H1 (cell line): ENCODE measurements around the gene IMPG2. TPM values are rescaled to one million over a fixed set of nuclear protein-coding genes. Genes with fewer than 3 reads are reported as not detected.

Source experiments
- CTCF ChIA-PET: fragments of 300-600 bp; sonication (Branson Sonifier 250); formaldehyde crosslinking; loops from one replicate; lab custom pipeline; 2021; ENCODE audit not compliant: partially characterized antibody; lab: Charles Lee
- POLR2A ChIA-PET: fragments of 300-600 bp; sonication (Branson Sonifier 250); formaldehyde crosslinking; loops from one replicate; lab custom pipeline; 2021; ENCODE audit warnings: inconsistent platforms; ENCODE audit not compliant: partially characterized antibody; lab: Charles Lee
- DNase-seq, 2 experiments: peaks; one replicate each; pipeline versions ENCODE4 v3.0.0 to v3.0.0-alpha.2; 2010 to 2022; ENCODE audit warnings: low spot score in 2 of 2, low read depth in 1 of 2, mixed read lengths in 1 of 2
- FAIRE-seq: peaks from 2 replicates; lab custom pipeline; 2011; peaks lifted over from hg19 to GRCh38; lab: Jason Lieb, UNC
- H2AFZ ChIP-seq: 2 replicates; pipeline ENCODE4 v1.8.1; 2012; ENCODE audit warnings: low read length, inconsistent platforms
- H2AK5ac ChIP-seq: 2 replicates; pipeline ENCODE4 v1.6.1; 2013; ENCODE audit warnings: low read depth, low read length
- H2BK120ac ChIP-seq: replicated peaks from 2 replicates; pipeline ENCODE3; 2013; ENCODE audit warnings: low read depth, low read length, inconsistent platforms
- H2BK12ac ChIP-seq: 2 replicates; pipeline ENCODE4 v1.6.1; 2013; ENCODE audit warnings: low read depth, low read length
- H2BK15ac ChIP-seq: 2 replicates; pipeline ENCODE4 v1.6.1; 2013; ENCODE audit warnings: low read length
- H2BK20ac ChIP-seq: 2 replicates; pipeline ENCODE4 v1.6.1; 2013; ENCODE audit warnings: low read length
- H2BK5ac ChIP-seq: 2 replicates; pipeline ENCODE4 v1.6.1; 2013; ENCODE audit warnings: low read depth, low read length
- H3K14ac ChIP-seq: 2 replicates; pipeline ENCODE4 v1.6.1; 2013; ENCODE audit warnings: inconsistent platforms; ENCODE audit not compliant: insufficient read length
- H3K18ac ChIP-seq: 2 replicates; pipeline ENCODE4 v1.6.1; 2013; ENCODE audit warnings: low read length; ENCODE audit errors: extremely low read depth
- H3K23ac ChIP-seq: 2 replicates; pipeline ENCODE4 v1.6.1; 2013; ENCODE audit warnings: inconsistent platforms; ENCODE audit not compliant: insufficient read length
- H3K23me2 ChIP-seq: 2 replicates; pipeline ENCODE4 v1.6.1; 2013; ENCODE audit warnings: low read depth, low read length
- H3K27ac ChIP-seq: 2 replicates; pipeline ENCODE4 v1.6.1; 2011; ENCODE audit warnings: low read depth, low read length, inconsistent platforms
- H3K27me3 ChIP-seq, 4 experiments: replicated peaks in 1 of 4; 1 replicate in 1 of 4; 2 replicates in 3 of 4; pipeline versions ENCODE4 v1.6.1 to v1.8.1; 2011 to 2013; ENCODE audit warnings: low read length in 3 of 4, mild to moderate bottlenecking in 3 of 4, inconsistent platforms in 2 of 4, mixed read lengths in 2 of 4, moderate library complexity in 1 of 4; ENCODE audit not compliant: control insufficient read depth in 3 of 4, insufficient read depth in 3 of 4; ENCODE audit errors: extremely low read depth in 1 of 4
- H3K36me3 ChIP-seq, 4 experiments: 2 replicates each; pipeline versions ENCODE4 v1.6.1 to v1.8.1; 2011 to 2013; ENCODE audit warnings: mild to moderate bottlenecking in 4 of 4, low read length in 3 of 4, moderate library complexity in 2 of 4, control low read depth in 1 of 4, inconsistent platforms in 1 of 4; ENCODE audit not compliant: insufficient read depth in 4 of 4, control insufficient read depth in 2 of 4
- H3K4ac ChIP-seq: replicated peaks from 2 replicates; pipeline ENCODE3; 2013; ENCODE audit warnings: low read length, low read depth, mixed read lengths, inconsistent platforms; ENCODE audit not compliant: insufficient read length
- H3K4me1 ChIP-seq, 4 experiments: replicated peaks in 1 of 4; 1 replicate in 1 of 4; 2 replicates in 3 of 4; pipeline versions ENCODE4 v1.6.1 to v1.8.1; 2011 to 2013; ENCODE audit warnings: low read length in 3 of 4, inconsistent platforms in 2 of 4, mixed read lengths in 1 of 4; ENCODE audit not compliant: insufficient read depth in 4 of 4, control insufficient read depth in 3 of 4
- H3K4me2 ChIP-seq, 2 experiments: 2 replicates each; pipeline versions ENCODE4 v1.6.1 to v1.8.1; 2011 to 2013; ENCODE audit warnings: low read depth in 2 of 2, low read length in 2 of 2, control low read depth in 1 of 2, inconsistent platforms in 1 of 2, mild to moderate bottlenecking in 1 of 2; ENCODE audit not compliant: insufficient read depth in 1 of 2
- H3K4me3 ChIP-seq, 4 experiments: fragments of 200-600, 300-600 bp in 1 of 4; sonication (generic), shearing (Covaris generic), sonication (Bioruptor Twin) in 1 of 4; 2 replicates each; pipeline versions ENCODE4 v1.5.1 to v1.8.1; 2011 to 2016; ENCODE audit warnings: low read length in 4 of 4, low read depth in 3 of 4, control low read depth in 2 of 4, inconsistent platforms in 2 of 4, mild to moderate bottlenecking in 2 of 4, mixed read lengths in 1 of 4, moderate library complexity in 1 of 4; ENCODE audit not compliant: insufficient read depth in 2 of 4; ENCODE audit errors: extremely low read depth in 1 of 4
- H3K56ac ChIP-seq: replicated peaks from 2 replicates; pipeline ENCODE3; 2013; ENCODE audit warnings: low read depth, mild to moderate bottlenecking, mixed read lengths, low read length, inconsistent platforms; ENCODE audit not compliant: insufficient read length
- H3K79me1 ChIP-seq: 2 replicates; pipeline ENCODE4 v1.6.1; 2013; ENCODE audit warnings: low read depth, low read length, control low read depth
- H3K79me2 ChIP-seq, 2 experiments: 2 replicates each; pipeline versions ENCODE4 v1.6.1 to v1.8.1; 2012 to 2013; ENCODE audit warnings: low read length in 2 of 2, mild to moderate bottlenecking in 2 of 2, inconsistent platforms in 1 of 2; ENCODE audit not compliant: insufficient read depth in 2 of 2, control insufficient read depth in 1 of 2
- H3K9ac ChIP-seq, 4 experiments: replicated peaks in 1 of 4; 1 replicate in 1 of 4; 2 replicates in 3 of 4; pipeline versions ENCODE4 v1.6.1 to v1.8.1; 2011 to 2013; ENCODE audit warnings: low read depth in 3 of 4, low read length in 3 of 4, control low read depth in 2 of 4, mild to moderate bottlenecking in 2 of 4, moderate library complexity in 2 of 4, inconsistent platforms in 1 of 4; ENCODE audit errors: extremely low read depth in 1 of 4
- H3K9me3 ChIP-seq, 2 experiments: 2 replicates each; pipeline versions ENCODE4 v1.6.1 to v1.8.1; 2012 to 2013; ENCODE audit warnings: mild to moderate bottlenecking in 2 of 2, moderate library complexity in 2 of 2, control low read depth in 1 of 2, inconsistent platforms in 1 of 2, low read depth in 1 of 2, low read length in 1 of 2, mixed read lengths in 1 of 2; ENCODE audit not compliant: insufficient read depth in 2 of 2
- H4K20me1 ChIP-seq, 2 experiments: replicated peaks in 1 of 2; 2 replicates each; pipeline versions ENCODE3 to v1.8.1; 2011 to 2013; ENCODE audit warnings: inconsistent platforms in 2 of 2, low read length in 2 of 2, mild to moderate bottlenecking in 1 of 2; ENCODE audit not compliant: insufficient read depth in 2 of 2, control insufficient read depth in 1 of 2
- H4K5ac ChIP-seq: 2 replicates; pipeline ENCODE4 v1.6.1; 2013; ENCODE audit warnings: low read length, low read depth, mixed read lengths, inconsistent platforms; ENCODE audit not compliant: insufficient read length
- H4K8ac ChIP-seq: 2 replicates; pipeline ENCODE4 v1.8.0; 2013; ENCODE audit warnings: mild to moderate bottlenecking, moderate library complexity, low read length, inconsistent platforms; ENCODE audit not compliant: insufficient read depth; ENCODE audit errors: extremely low read depth
- H4K91ac ChIP-seq: replicated peaks from 2 replicates; pipeline ENCODE3; 2013; ENCODE audit warnings: low read length, mixed read lengths, inconsistent platforms; ENCODE audit not compliant: insufficient read length
- MAFK ChIP-seq: IDR thresholded peaks from 2 replicates; pipeline ENCODE4 v1.6.1; 2012; ENCODE audit warnings: low read depth, mild to moderate bottlenecking, improper control_type of control experiment, low read length
- TAF1 ChIP-seq: IDR thresholded peaks from 2 replicates; pipeline ENCODE4 v1.6.1; 2011; ENCODE audit warnings: mild to moderate bottlenecking, low read depth, low read length
- WGBS, 2 experiments: shearing (Covaris generic) in 1 of 2; methylation state at CpG; one replicate each; pipeline versions ENCODE4 v1.1.6 to v1.1.7; 2013 to 2015; ENCODE audit warnings: low lambda C conversion rate in 2 of 2, mixed read lengths in 2 of 2, inconsistent platforms in 1 of 2, low coverage in 1 of 2, missing lambda C conversion rate in 1 of 2; ENCODE audit not compliant: insufficient replicate concordance in 2 of 2, insufficient coverage in 1 of 2, insufficient read length in 1 of 2; ENCODE audit errors: extremely low coverage in 1 of 2, missing lambda C conversion rate in 1 of 2; 5-methylcytosine and 5-hydroxymethylcytosine counted together
- polyA plus RNA-seq, 7 experiments: library from polyadenylated mRNA; depleted of rRNA in 3 of 7; stranded (reverse) in 5 of 7; unstranded in 2 of 7; fragments of >200 nt in 5 of 7; fragments of 200-250 nt in 2 of 7; gene quantifications; 1 replicate in 5 of 7; 2 replicates in 1 of 7; 4 replicates in 1 of 7; pipeline versions ENCODE4 v1.2.1 to v1.2.3, GENCODE V29; 2011 to 2013; ENCODE audit warnings: missing spikeins in 2 of 7, mixed read lengths in 2 of 7
- total RNA-seq: library from RNA; stranded (reverse); fragmentation: NEBNext Ultra II Directional; extraction: Animal tissue kit (Norgen Biotek cat#: 25700); gene quantifications from 2 replicates; pipeline ENCODE4 v1.2.1, GENCODE V29; 2021

Gene IMPG2
- total and polyA plus RNA-seq, 2 of the 8 experiments (the other 6 are each of a cell fraction or from before 2014, with no cell fraction given) = 0.03 to 0.06 TPM

DNA sequence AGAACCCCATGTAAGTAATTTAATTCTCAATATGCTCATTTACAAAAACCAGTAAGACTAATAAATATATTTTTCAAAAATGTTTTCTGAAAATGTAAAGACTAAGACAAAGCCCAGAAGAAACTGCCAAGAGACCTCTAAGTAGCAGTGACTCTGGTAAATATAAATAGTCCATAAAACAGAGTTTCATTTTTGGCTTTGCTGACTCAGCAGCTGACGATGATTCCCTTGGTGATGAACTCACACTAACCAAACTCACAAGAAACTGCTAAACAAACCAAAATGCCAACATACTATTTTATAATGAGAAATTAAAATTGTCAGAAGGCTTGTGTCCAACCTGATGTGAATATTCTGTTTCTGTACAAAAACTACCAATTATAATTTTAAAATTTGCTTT is 31.5 kb upstream of the IMPG2 start:
- 90% methylated on average over 1 of the region's 1 CpG; no CpG with 5 or more reads in 1 of the 2 experiments for WGBS, 2 experiments

More for the DNA sequence above, 31.5 kb upstream of the IMPG2 start:
- H4K8ac ChIP-seq = no peak overlapping the region
- ChIA-PET POLR2A (no interaction called here), CTCF (no interaction called here)
- no peak overlapping the region for H3K56ac ChIP-seq
- no peak overlapping the region for H3K14ac ChIP-seq
- H2AK5ac ChIP-seq = no peak overlapping the region
- H3K4me3 ChIP-seq = no peak overlapping the region
- no peak overlapping the region for H2BK15ac ChIP-seq
- no peaks in the 10 kb centered on the region for H3K79me1 ChIP-seq
- no peaks in the 10 kb centered on the region for H3K27me3 ChIP-seq
- H3K79me2 ChIP-seq = no peaks in the 10 kb centered on the region
- H3K4ac ChIP-seq = no peak overlapping the region
- H3K23me2 ChIP-seq = no peaks in the 10 kb centered on the region
- H4K5ac ChIP-seq = no peak overlapping the region
- H3K9ac ChIP-seq = no peak overlapping the region
- H3K27ac ChIP-seq = no peak overlapping the region
- H3K4me2 ChIP-seq = no peak overlapping the region
- no peak overlapping the region for H2BK12ac ChIP-seq
- no peak overlapping the region for H2AFZ ChIP-seq
- no peaks in the 10 kb centered on the region; a peak in 1 of 4 replicates for H3K9me3 ChIP-seq
- H4K91ac ChIP-seq = no peak overlapping the region
- TF ChIP-seq MAFK = peak; percentile 82
- TF ChIP-seq TAF1 = no peak
- no peaks in the 10 kb centered on the region for H4K20me1 ChIP-seq
- no peak overlapping the region for H2BK120ac ChIP-seq
- H3K36me3 ChIP-seq = no peaks in the 10 kb centered on the region
- no peaks in the 10 kb centered on the region for H3K4me1 ChIP-seq
- H3K23ac ChIP-seq = no peak overlapping the region
- H2BK20ac ChIP-seq = no peak overlapping the region
- DNase-seq (no peak), FAIRE-seq (no peak)
- no peak overlapping the region for H2BK5ac ChIP-seq
- H3K18ac ChIP-seq = no peak overlapping the region
